HFFc6 (cell line): ENCODE measurements around the gene CCDC120. TPM values are rescaled to one million over a fixed set of nuclear protein-coding genes. Genes with fewer than 3 reads are reported as not detected.

Experiments
- DNase-seq: peaks from one replicate; pipeline ENCODE4 v3.0.0-alpha.2; 2018
- H3K27ac Mint-ChIP-seq: 2 replicates; pipeline ENCODE4 v1.8.0; 2020; ENCODE audit warnings: mild to moderate bottlenecking, mixed read lengths
- H3K27me3 Mint-ChIP-seq: 2 replicates; pipeline ENCODE4 v1.8.0; 2021; ENCODE audit warnings: mild to moderate bottlenecking, moderate library complexity, mixed read lengths; ENCODE audit not compliant: insufficient read depth
- H3K36me3 Mint-ChIP-seq: 2 replicates; pipeline ENCODE4 v1.8.0; 2021; ENCODE audit warnings: low read depth, mixed read lengths
- H3K4me1 Mint-ChIP-seq: 2 replicates; pipeline ENCODE4 v1.8.0; 2020; ENCODE audit warnings: low read depth, mixed read lengths
- H3K4me3 Mint-ChIP-seq: 2 replicates; pipeline ENCODE4 v1.8.0; 2020; ENCODE audit warnings: mild to moderate bottlenecking, moderate library complexity, mixed read lengths
- H3K9me3 Mint-ChIP-seq: 2 replicates; pipeline ENCODE4 v1.8.0; 2020; ENCODE audit warnings: mild to moderate bottlenecking, mixed read lengths
- CTCF ChIP-seq: fragments of 200-600 bp; sonication (generic); IDR thresholded peaks from 2 replicates; pipeline ENCODE4 v1.5.0; 2021; ENCODE audit warnings: antibody characterized with exemption, mild to moderate bottlenecking
- total RNA-seq, 6 experiments: library from RNA; stranded (reverse); fragmentation: NEBNext Ultra II Directional; extraction: Animal tissue kit (Norgen Biotek cat#: 25700); gene quantifications; 2 replicates in 1 of 6; 3 replicates in 5 of 6; pipeline ENCODE4 v1.2.3, GENCODE V29; 2021

The CCDC120 gene
- total RNA-seq, 6 experiments from 2014 or later, result 0.05 to 0.62 (median 0.24) TPM; not detected in 2

- no peaks in the 10 kb centered on the region for H3K9me3 Mint-ChIP-seq
These were observed 57.9 kb downstream of the CCDC120 start for GRCh38 chrX:49116716-49117115.

GRCh38 chrX:49117581-49117980 lies 58.8 kb downstream of the CCDC120 start:
- Mint-ChIP-seq H3K27me3 (no peaks in the 10 kb centered on the region), H3K36me3 (peaks cover 7% of the 10 kb centered on the region; the same call in 1 of the 2 replicates), H3K9me3 (no peaks in the 10 kb centered on the region), H3K27ac (no peak overlapping the region), H3K4me3 (no peak overlapping the region), H3K4me1 (peaks cover 10% of the 10 kb centered on the region)
- no peak for TF ChIP-seq CTCF
- no peak for DNase-seq

More at GRCh38 chrX:49116716-49117115, 57.9 kb downstream of the CCDC120 start:
- Mint-ChIP-seq H3K27ac (no peak overlapping the region), H3K27me3 (no peaks in the 10 kb centered on the region), H3K36me3 (peaks cover 7% of the 10 kb centered on the region; the same call in 1 of the 2 replicates), H3K4me1 (peaks cover 1% of the 10 kb centered on the region), H3K4me3 (no peak overlapping the region)
- no peak for DNase-seq
- no peak for TF ChIP-seq CTCF

Other genes starting within 250 kb of the CCDC120 start
- gene ERAS, start 232.5 kb upstream of the CCDC120 start, total RNA-seq, result not detected
- gene PCSK1N, start 223.4 kb upstream of the CCDC120 start, total RNA-seq, result not detected
- 10 to 100 TPM; 53.0 to 65.2 (median 61.6) TPM for gene TIMM17B, start 161.2 kb upstream of the CCDC120 start, total RNA-seq
- 10 to 100 TPM; 66.3 to 82.1 (median 71.1) TPM for gene PQBP1, start 161.1 kb upstream of the CCDC120 start, total RNA-seq
- 10 to 100 TPM; 45.0 to 53.7 (median 47.0) TPM for gene SLC35A2, start 147.4 kb upstream of the CCDC120 start, total RNA-seq
- 1 to 10 TPM; 5.8 to 7.5 (median 6.5) TPM for gene PIM2, start 140.0 kb upstream of the CCDC120 start, total RNA-seq
- 10 to 100 TPM; 47.6 to 55.0 (median 52.7) TPM for gene OTUD5, start 101.4 kb upstream of the CCDC120 start, total RNA-seq
- 1 to 10 TPM; 3.0 to 6.2 (median 5.4) TPM for gene KCND1, start 87.2 kb upstream of the CCDC120 start, total RNA-seq
- 10 to 100 TPM; 23.2 to 32.1 (median 27.5) TPM for gene GRIPAP1, start 56.7 kb upstream of the CCDC120 start, total RNA-seq
- 10 to 100 TPM; 76.6 to 89.1 (median 83.9) TPM for gene TFE3, start 15.6 kb upstream of the CCDC120 start, total RNA-seq
- gene PRAF2, start 15.0 kb downstream of the CCDC120 start, total RNA-seq, result 100 to 1,000 TPM in 1 of 6 experiments, 10 to 100 TPM in 5; 68.0 to 100 (median 76.7) TPM
- gene WDR45, start 20.9 kb downstream of the CCDC120 start, total RNA-seq, result 10 to 100 TPM; 37.4 to 46.6 (median 41.0) TPM
- 10 to 100 TPM; 20.6 to 27.0 (median 23.7) TPM for gene GPKOW, start 64.7 kb downstream of the CCDC120 start, total RNA-seq
- gene MAGIX, start 103.8 kb downstream of the CCDC120 start, total RNA-seq, result 1 to 10 TPM in 5 of 6 experiments, under 1 TPM in 1; 0.94 to 1.9 (median 1.1) TPM
- 100 to 1,000 TPM; 163 to 214 (median 178) TPM for gene PLP2, start 112.9 kb downstream of the CCDC120 start, total RNA-seq
- gene PRICKLE3, start 127.4 kb downstream of the CCDC120 start, total RNA-seq, result 10 to 100 TPM in 3 of 6 experiments, 1 to 10 TPM in 3; 8.0 to 10.7 (median 9.7) TPM
- gene SYP, start 141.2 kb downstream of the CCDC120 start, total RNA-seq, result under 1 TPM; 0.11 to 0.34 (median 0.24) TPM
- gene CACNA1F, start 174.3 kb downstream of the CCDC120 start, total RNA-seq, result not detected
- 10 to 100 TPM; 12.9 to 16.3 (median 15.1) TPM for gene CCDC22, start 176.5 kb downstream of the CCDC120 start, total RNA-seq
- under 1 TPM in 3 of 6 experiments, not detected in 3; 0.09 to 0.16 (median 0.14) TPM for gene FOXP3, start 205.7 kb downstream of the CCDC120 start, total RNA-seq
- gene PPP1R3F, start 210.8 kb downstream of the CCDC120 start, total RNA-seq, result 1 to 10 TPM; 2.4 to 4.5 (median 4.1) TPM
- gene GAGE10, start 244.6 kb downstream of the CCDC120 start, total RNA-seq, result not detected